NCI-H510A treated with DMSO at 0.1 percent for 48 hours (cell line): Measurements from ENCODE around the gene MCC.

Experiments
- DNase-seq: peaks from one replicate; lab custom pipeline; 2025; lab: John Stamatoyannopoulos, UW

MCC gene

GRCh38 chr5:113364466-113364865, 123.8 kb downstream of the MCC start:
- no peak for DNase-seq

GRCh38 chr5:113361701-113362100, 126.6 kb downstream of the MCC start:
- no peak for DNase-seq

- no peak for DNase-seq
Observed at GRCh38 chr5:113359419-113359818, 128.8 kb downstream of the MCC start.

GRCh38 chr5:113358696-113359095, 129.6 kb downstream of the MCC start:
- no peak for DNase-seq

- DNase-seq, result no peak
Observed at GRCh38 chr5:113357696-113358476, 130.4 kb downstream of the MCC start.

- no peak for DNase-seq
Observed at GRCh38 chr5:113356487-113356886, 131.8 kb downstream of the MCC start.

GRCh38 chr5:113354055-113354454, 134.2 kb downstream of the MCC start:
- no peak for DNase-seq

- no peak for DNase-seq
Observed at GRCh38 chr5:113347572-113347971, 140.7 kb downstream of the MCC start.

GRCh38 chr5:113344973-113345940, 143.0 kb downstream of the MCC start:
- no peak for DNase-seq

GRCh38 chr5:113343343-113343742, 144.9 kb downstream of the MCC start:
- no peak for DNase-seq

GRCh38 chr5:113340537-113340936, 147.7 kb downstream of the MCC start:
- DNase-seq, result no peak

GRCh38 chr5:113338628-113339027, 149.6 kb downstream of the MCC start:
- DNase-seq, result no peak

GRCh38 chr5:113337515-113338415, 150.5 kb downstream of the MCC start:
- no peak for DNase-seq

GRCh38 chr5:113336975-113337374, 151.3 kb downstream of the MCC start:
- DNase-seq, result no peak

GRCh38 chr5:113333411-113333810, 154.8 kb downstream of the MCC start:
- DNase-seq, result no peak

- no peak for DNase-seq
Observed at GRCh38 chr5:113331209-113331551, 157.1 kb downstream of the MCC start.

- no peak for DNase-seq
Observed at GRCh38 chr5:113330533-113331208, 157.6 kb downstream of the MCC start.

GRCh38 chr5:113329981-113330380, 158.3 kb downstream of the MCC start:
- DNase-seq, result no peak

GRCh38 chr5:113325054-113325453, 163.2 kb downstream of the MCC start:
- DNase-seq, result no peak

- no peak for DNase-seq
Observed at GRCh38 chr5:113321276-113321675, 167.0 kb downstream of the MCC start.

- no peak for DNase-seq
Observed at GRCh38 chr5:113320273-113320780, 167.9 kb downstream of the MCC start.
